SK-N-SH (cell line): ENCODE results near the gene PTH.

Experiments used
- CHD2 ChIP-seq: fragments of 150-350 bp; IDR thresholded peaks from 2 replicates; pipeline ENCODE4 v1.6.1; 2018; ENCODE audit warnings: low read length; ENCODE audit not compliant: partially characterized antibody
- CTCF ChIP-seq: fragments of 200-600 bp; sonication (generic); IDR thresholded peaks from 2 replicates; pipeline ENCODE4 v1.6.1; 2017; ENCODE audit warnings: antibody characterized with exemption, mild to moderate bottlenecking, moderate library complexity
- EP300 ChIP-seq, 2 experiments: IDR thresholded peaks; 2 replicates each; pipeline versions ENCODE4 v1.4.0 to v1.6.1; 2012; ENCODE audit warnings: borderline replicate concordance in 1 of 2, low read depth in 1 of 2, low read length in 1 of 2
- FOSL2 ChIP-seq: IDR thresholded peaks from 2 replicates; pipeline ENCODE4 v1.4.0; 2012; ENCODE audit warnings: low read depth, mild to moderate bottlenecking, moderate library complexity, borderline replicate concordance
- FOXJ3 ChIP-seq: sonication (generic); formaldehyde crosslinking; IDR thresholded peaks from 2 replicates; pipeline ENCODE4 v1.5.1; 2020; ENCODE audit warnings: mild to moderate bottlenecking, missing genetic modification reagents
- JUND ChIP-seq: IDR thresholded peaks from 2 replicates; pipeline ENCODE4 v1.4.0; 2012
- MAX ChIP-seq: IDR thresholded peaks from 2 replicates; pipeline ENCODE4 v1.4.0; 2012; ENCODE audit warnings: low read depth
- MXI1 ChIP-seq: IDR thresholded peaks from 2 replicates; pipeline ENCODE4 v1.6.1; 2012; ENCODE audit warnings: mild to moderate bottlenecking, low read depth, low read length, improper control_type of control experiment
- POLR2AphosphoS5 ChIP-seq: IDR thresholded peaks from 2 replicates; pipeline ENCODE4 v1.6.1; 2012; ENCODE audit warnings: low read depth, low read length
- RAD21 ChIP-seq: IDR thresholded peaks from 2 replicates; pipeline ENCODE4 v1.6.1; 2012; ENCODE audit warnings: mild to moderate bottlenecking, low read length
- REST ChIP-seq: IDR thresholded peaks from 2 replicates; pipeline ENCODE4 v1.6.1; 2012; ENCODE audit warnings: mild to moderate bottlenecking, low read depth, low read length, moderate library complexity
- TAF1 ChIP-seq: IDR thresholded peaks from 2 replicates; pipeline ENCODE4 v1.6.1; 2012; ENCODE audit warnings: low read depth, mild to moderate bottlenecking, low read length, moderate library complexity, borderline replicate concordance
- TCF12 ChIP-seq: IDR thresholded peaks from 2 replicates; pipeline ENCODE4 v1.4.0; 2012
- USF2 ChIP-seq: fragments of 150-350 bp; IDR thresholded peaks from 2 replicates; pipeline ENCODE4 v1.6.1; 2017; ENCODE audit warnings: antibody characterized with exemption, low read length, low read depth, borderline replicate concordance

- TF ChIP-seq CTCF (no peak), FOXJ3 (CRISPR knock-in tag) (no peak), CHD2 (no peak), EP300 (IDR thresholded peaks at IDR 0.05; ENCODE audit: borderline replicate concordance in 1 of 2, low read depth in 1 of 2, low read length in 1 of 2) (no peak), POLR2AphosphoS5 (no peak), REST (no peak), JUND (no peak), RAD21 (no peak), FOSL2 (no peak), MAX (no peak), TAF1 (no peak), MXI1 (no peak), USF2 (no peak), TCF12 (no peak)
Observed at GRCh38 chr11:13475091-13475490, 20.7 kb downstream of the PTH start.
